Measurements from ENCODE around the gene FOXD2.

FOXD2 gene

GRCh38 chr1:47437447-47438164 is at the start of gene FOXD2:
FOXD2 (plus strand) TSS chr1:47438044; CDS start chr1:47438136, 92 bp downstream.
- DNase-seq, result peak; percentile 88

- peak; percentile 43 for DNase-seq
Measured at GRCh38 chr1:47388891-47389238, 49.0 kb upstream of the FOXD2 start.

- DNase-seq, result no peak
Measured at GRCh38 chr1:47389731-47390130, 48.1 kb upstream of the FOXD2 start.

- DNase-seq, result no peak
Measured at GRCh38 chr1:47390843-47391242, 47.0 kb upstream of the FOXD2 start.

- DNase-seq, result no peak
Measured at GRCh38 chr1:47393141-47393540, 44.7 kb upstream of the FOXD2 start.

GRCh38 chr1:47395433-47395832 is 42.4 kb upstream of the FOXD2 start:
- DNase-seq, result no peak

GRCh38 chr1:47396671-47397196 is 41.1 kb upstream of the FOXD2 start:
- no peak for DNase-seq

- no peak for DNase-seq
Measured at GRCh38 chr1:47399138-47399845, 38.6 kb upstream of the FOXD2 start.

- no peak for DNase-seq
Measured at GRCh38 chr1:47399846-47400155, 38.0 kb upstream of the FOXD2 start.

- no peak for DNase-seq
Measured at GRCh38 chr1:47401761-47402160, 36.1 kb upstream of the FOXD2 start.

- no peak for DNase-seq
Measured at GRCh38 chr1:47402591-47402990, 35.3 kb upstream of the FOXD2 start.

GRCh38 chr1:47403321-47403910 is 34.4 kb upstream of the FOXD2 start:
- no peak for DNase-seq

- DNase-seq, result no peak
Measured at GRCh38 chr1:47405697-47406096, 32.1 kb upstream of the FOXD2 start.

- no peak for DNase-seq
Measured at GRCh38 chr1:47406966-47407365, 30.9 kb upstream of the FOXD2 start.

- DNase-seq, result no peak
Measured at GRCh38 chr1:47407481-47407880, 30.4 kb upstream of the FOXD2 start.

GRCh38 chr1:47409311-47410067 is 28.4 kb upstream of the FOXD2 start:
- no peak for DNase-seq

- no peak for DNase-seq
Measured at GRCh38 chr1:47410068-47410455, 27.8 kb upstream of the FOXD2 start.

- no peak for DNase-seq
Measured at GRCh38 chr1:47411436-47411835, 26.4 kb upstream of the FOXD2 start.

- DNase-seq, result no peak
Measured at GRCh38 chr1:47412437-47412836, 25.4 kb upstream of the FOXD2 start.

GRCh38 chr1:47415728-47416318 is 22.0 kb upstream of the FOXD2 start, which contains the start of gene FOXE3:
FOXE3 (plus strand) TSS chr1:47416285; CDS start chr1:47416316, 31 bp downstream.
- DNase-seq, result no peak

GRCh38 chr1:47416319-47417169 is 21.3 kb upstream of the FOXD2 start:
- DNase-seq, result no peak

All from stimulated activated CD4-positive, alpha-beta T cell treated with anti-CD3 and anti-CD28 coated beads, Interleukin-1b, Interleukin-23, amount 100 ng/mL, for 48 hours (primary cell).